Islet precursor cell (in vitro differentiated cells): Measurements from ENCODE around the gene MANSC4.
A peak's percentile ranks its signal among the peaks of the same experiment; 100 is the strongest.

Experiments
- DNase-seq: peaks from one replicate; pipeline ENCODE4 v3.0.0-alpha.2; 2018

The MANSC4 gene

GRCh38 chr12:27797301-27798025 is 17.4 kb upstream of the MANSC4 start:
- DNase-seq: no peak

- no peak for DNase-seq
These were observed 16.1 kb upstream of the MANSC4 start for GRCh38 chr12:27796128-27796527.

GRCh38 chr12:27794818-27795584 is 15.0 kb upstream of the MANSC4 start:
- DNase-seq: no peak

- DNase-seq: no peak
These were observed 10.1 kb upstream of the MANSC4 start for GRCh38 chr12:27790179-27790578.

- no peak for DNase-seq
These were observed 7.5 kb upstream of the MANSC4 start for GRCh38 chr12:27787559-27787958.

GRCh38 chr12:27785882-27786570 is 6.0 kb upstream of the MANSC4 start:
- DNase-seq: no peak

- DNase-seq: no peak
These were observed 2.4 kb upstream of the MANSC4 start for GRCh38 chr12:27782481-27782880.

- DNase-seq: no peak
These were observed 1.6 kb upstream of the MANSC4 start for GRCh38 chr12:27781680-27782079.

- peak; percentile 78 for DNase-seq
These were observed 774 bp upstream of the MANSC4 start for GRCh38 chr12:27780612-27781408.

GRCh38 chr12:27779416-27779919 is 568 bp downstream of the MANSC4 start:
- DNase-seq: no peak

GRCh38 chr12:27778206-27778605 is 1.8 kb downstream of the MANSC4 start:
- no peak for DNase-seq

GRCh38 chr12:27777141-27777540 is 2.9 kb downstream of the MANSC4 start:
- DNase-seq: no peak

GRCh38 chr12:27772328-27773049 is 7.5 kb downstream of the MANSC4 start:
- DNase-seq: no peak

- DNase-seq: no peak
These were observed 8.3 kb downstream of the MANSC4 start for GRCh38 chr12:27771481-27772327.

GRCh38 chr12:27769142-27769673 is 10.8 kb downstream of the MANSC4 start:
- DNase-seq: no peak

- DNase-seq: no peak
These were observed 13.4 kb downstream of the MANSC4 start for GRCh38 chr12:27766587-27766986.

- no peak for DNase-seq
These were observed 17.3 kb downstream of the MANSC4 start for GRCh38 chr12:27762757-27763156.

GRCh38 chr12:27756670-27757195 is 23.3 kb downstream of the MANSC4 start:
- no peak for DNase-seq

GRCh38 chr12:27754795-27755194 is 25.2 kb downstream of the MANSC4 start:
- no peak for DNase-seq

- peak; percentile 75 for DNase-seq
These were observed 28.5 kb downstream of the MANSC4 start for GRCh38 chr12:27751386-27752047.
